CD4-positive, alpha-beta T cell (primary cell): Measurements from ENCODE around the gene TOR3A. TPM values are rescaled to one million over a fixed set of nuclear protein-coding genes. Genes with fewer than 3 reads are reported as not detected.
A peak's percentile ranks its signal among the peaks of the same experiment; 100 is the strongest.

Source experiments
- ATAC-seq: fragments of 200-7000 bp; cut with Tn5 transposase; one replicate; pipeline ENCODE4 v1.10.0; 2022; ENCODE audit warnings: mild to moderate bottlenecking; ENCODE audit not compliant: poor library complexity
- CTCF ChIA-PET: fragments of 350-600 bp; sonication (Branson Sonifier 250); formaldehyde crosslinking; loops from one replicate; lab custom pipeline; 2021; ENCODE audit warnings: antibody characterized with exemption, inconsistent platforms; lab: Charles Lee
- POLR2A ChIA-PET: fragments of 350-600 bp; sonication (Branson Sonifier 250); formaldehyde crosslinking; loops from one replicate; lab custom pipeline; 2021; ENCODE audit warnings: antibody characterized with exemption, inconsistent platforms; lab: Charles Lee
- DNase-seq, 14 experiments: peaks; one replicate each; pipeline ENCODE4 v3.0.0-alpha.2; 2013 to 2020; ENCODE audit warnings: mixed read lengths in 2 of 14
- H3K27ac ChIP-seq, 2 donors: one replicate each; pipeline versions ENCODE4 v1.5.1 to v1.7.0; 2013; ENCODE audit warnings: low read length in 2 of 2, low read depth in 1 of 2, mild to moderate bottlenecking in 1 of 2
- H3K27me3 ChIP-seq, 2 experiments: 1 replicate in 1 of 2; 2 replicates in 1 of 2; pipeline versions ENCODE4 v1.6.1 to v1.7.0; 2013; ENCODE audit warnings: low read length in 2 of 2, control low read depth in 1 of 2, mild to moderate bottlenecking in 1 of 2, moderate library complexity in 1 of 2; ENCODE audit not compliant: insufficient read depth in 2 of 2, control insufficient read depth in 1 of 2
- H3K36me3 ChIP-seq: one replicate; pipeline ENCODE4 v1.6.1; 2013; ENCODE audit warnings: low read length, control low read depth; ENCODE audit not compliant: insufficient read depth
- H3K4me1 ChIP-seq: one replicate; pipeline ENCODE4 v1.6.1; 2013; ENCODE audit warnings: low read length, control low read depth; ENCODE audit not compliant: insufficient read depth
- H3K4me3 ChIP-seq: one replicate; pipeline ENCODE4 v1.5.1; 2013; ENCODE audit warnings: mild to moderate bottlenecking, low read length, moderate library complexity
- H3K9me3 ChIP-seq, 2 experiments: 1 replicate in 1 of 2; 2 replicates in 1 of 2; pipeline versions ENCODE4 v1.6.1 to v1.7.0; 2013; ENCODE audit warnings: low read length in 2 of 2, mild to moderate bottlenecking in 2 of 2, control low read depth in 1 of 2, moderate library complexity in 1 of 2; ENCODE audit not compliant: control insufficient read depth in 1 of 2, insufficient read depth in 1 of 2
- H3K27ac Mint-ChIP-seq: one replicate; pipeline ENCODE4 v1.8.0; 2020; ENCODE audit warnings: mixed read lengths
- H3K27me3 Mint-ChIP-seq: one replicate; pipeline ENCODE4 v1.8.0; 2021; ENCODE audit warnings: mixed read lengths
- H3K36me3 Mint-ChIP-seq: one replicate; pipeline ENCODE4 v1.8.0; 2021; ENCODE audit warnings: low read depth, mixed read lengths
- H3K4me1 Mint-ChIP-seq: one replicate; pipeline ENCODE4 v1.8.0; 2021; ENCODE audit warnings: low read depth, mixed read lengths
- H3K4me3 Mint-ChIP-seq: one replicate; pipeline ENCODE4 v1.8.0; 2020; ENCODE audit warnings: mild to moderate bottlenecking, mixed read lengths
- H3K9me3 Mint-ChIP-seq: one replicate; pipeline ENCODE4 v1.8.0; 2020; ENCODE audit warnings: mixed read lengths
- CTCF ChIP-seq: fragments of 200-600 bp; IDR thresholded peaks from one replicate; pipeline ENCODE4 v1.8.0; 2022; ENCODE audit warnings: antibody characterized with exemption, mild to moderate bottlenecking
- intact Hi-C, 2 experiments: fragments of 100-400 bp; cut with DNase I in 1 of 2; cut with micrococcal nuclease in 1 of 2; formaldehyde crosslinking; loops; one replicate each; pipeline versions ENCODE4 v1.15.1 to v1.9.0; 2023 to 2025; cut with DNase I, micrococcal nuclease
- total RNA-seq, 174 experiments: library from RNA in 2 of 174; stranded (reverse) in 2 of 174; gene quantifications; one replicate each; pipeline ENCODE4 v1.2.3 and lab custom pipeline; 2021 to 2026

TOR3A gene
- total RNA-seq, 2 experiments from 2014 or later, result 17.2 TPM

- intact Hi-C loops, result loop anchor here (1.0 to 5.0 kb wide), 6 partner anchors 38 to 249 kb away; partner anchors contain the start of genes SOAT1 (in 1 of the 2) and TOR3A (in 1 of the 2)
- DNase-seq, result no peak
- CTCF ChIA-PET, result interaction anchor here (0.7 to 2.3 kb wide), 14 partner anchors 10 to 694 kb away, joined by 3 to 10 read pairs (median 4); partner anchors contain the start of gene SOAT1
These were observed 38.9 kb downstream of the TOR3A start for GRCh38 chr1:179120736-179121135.

GRCh38 chr1:179121159-179121938, 39.5 kb downstream of the TOR3A start:
- peak; percentile 64 for ATAC-seq
- Mint-ChIP-seq H3K27ac (no peak overlapping the region), H3K27me3 (no peaks in the 10 kb centered on the region), H3K36me3 (peaks cover 63% of the 10 kb centered on the region), H3K4me3 (no peak overlapping the region), H3K9me3 (no peaks in the 10 kb centered on the region), H3K4me1 (peaks cover 5% of the 10 kb centered on the region)
- H3K27me3 ChIP-seq, result no peaks in the 10 kb centered on the region
- DNase-seq, result peak in 11 of 14 experiments; percentile 18 to 69 (median 32)
- H3K27ac ChIP-seq, result no peak overlapping the region
- H3K36me3 ChIP-seq, result peaks cover 30% of the 10 kb centered on the region
- no peaks in the 10 kb centered on the region for H3K4me1 ChIP-seq
- no peaks in the 10 kb centered on the region for H3K9me3 ChIP-seq
- intact Hi-C loops, result loop anchor here (1.0 to 5.0 kb wide), 6 partner anchors 39 to 248 kb away; partner anchors contain the start of genes SOAT1 (in 1 of the 2) and TOR3A (in 1 of the 2)
- ChIA-PET POLR2A (interaction anchor here (1.2 to 1.6 kb wide), 3 partner anchors 9 to 172 kb away, joined by 3 to 4 read pairs (median 4); partner anchors contain the start of gene SOAT1), CTCF (interaction anchor here (0.6 to 2.3 kb wide), 15 partner anchors 9 to 694 kb away, joined by 3 to 10 read pairs (median 4); partner anchors contain the start of genes ABL2 and SOAT1)
- H3K4me3 ChIP-seq, result no peak overlapping the region
- peak; percentile 61 for TF ChIP-seq CTCF

More at GRCh38 chr1:179120736-179121135, 38.9 kb downstream of the TOR3A start:
- ATAC-seq, result no peak
- H3K36me3 Mint-ChIP-seq, result peaks cover 68% of the 10 kb centered on the region
- no peak overlapping the region for H3K27ac Mint-ChIP-seq
- no peak overlapping the region for H3K4me3 Mint-ChIP-seq
- no peaks in the 10 kb centered on the region for H3K4me1 ChIP-seq
- no peak for TF ChIP-seq CTCF
- H3K9me3 Mint-ChIP-seq, result no peaks in the 10 kb centered on the region
- peaks cover 5% of the 10 kb centered on the region for H3K4me1 Mint-ChIP-seq
- no peaks in the 10 kb centered on the region for H3K27me3 Mint-ChIP-seq
- H3K27ac ChIP-seq, result no peak overlapping the region
- H3K9me3 ChIP-seq, result no peaks in the 10 kb centered on the region
- no peak overlapping the region for H3K4me3 ChIP-seq
- H3K36me3 ChIP-seq, result peaks cover 30% of the 10 kb centered on the region
- no peaks in the 10 kb centered on the region for H3K27me3 ChIP-seq
- POLR2A ChIA-PET, result interaction anchor here (0.7 to 1.6 kb wide), 4 partner anchors 9 to 240 kb away, joined by 3 to 4 read pairs (median 4); partner anchors contain the start of gene SOAT1

- peaks cover 10% of the 10 kb centered on the region for H3K4me1 ChIP-seq
- POLR2A ChIA-PET, result no interaction called here
- ATAC-seq, result no peak
- Mint-ChIP-seq H3K27me3 (no peaks in the 10 kb centered on the region), H3K4me1 (peaks cover 11% of the 10 kb centered on the region), H3K36me3 (peaks cover 37% of the 10 kb centered on the region), H3K9me3 (no peaks in the 10 kb centered on the region), H3K4me3 (no peak overlapping the region), H3K27ac (no peak overlapping the region)
- no peaks in the 10 kb centered on the region for H3K27me3 ChIP-seq
- no peak for TF ChIP-seq CTCF
- CTCF ChIA-PET, result no interaction called here
- intact Hi-C loops, result loop anchor here in 1 of 2 experiments (5.0 kb wide), 3 partner anchors 43 to 167 kb away; partner anchors contain the start of genes ABL2, SOAT1 and TOR3A
- H3K9me3 ChIP-seq, result no peaks in the 10 kb centered on the region
- H3K4me3 ChIP-seq, result no peak overlapping the region
- H3K27ac ChIP-seq, result no peak overlapping the region
- peaks cover 7% of the 10 kb centered on the region for H3K36me3 ChIP-seq
- DNase-seq, result no peak
These were observed 43.0 kb downstream of the TOR3A start for GRCh38 chr1:179124873-179125272.
